ENCODE data around the gene FEN1.

The FEN1 gene

GRCh38 chr11:61747192-61747966 lies 45.3 kb upstream of the FEN1 start:
- no peaks in the 10 kb centered on the region for H3F3A ChIP-seq (ENCODE audit: control insufficient read depth, insufficient read depth)
- H3K4me2 ChIP-seq (ENCODE audit: low read length): no peak overlapping the region
- no peaks in the 10 kb centered on the region for H3K4me1 ChIP-seq (ENCODE audit: control insufficient read depth, low read length)
- H4K20me1 ChIP-seq (ENCODE audit: control insufficient read depth, insufficient read depth, low read depth, low read length): no peaks in the 10 kb centered on the region
- H3K27me3 ChIP-seq (ENCODE audit: control insufficient read depth, low read length): peaks cover 24% of the 10 kb centered on the region
- H3K36me3 ChIP-seq (ENCODE audit: control insufficient read depth, low read length): no peaks in the 10 kb centered on the region
- no peak overlapping the region for H3K27ac ChIP-seq (ENCODE audit: low read depth, low read length)
- TF ChIP-seq EZH2phosphoT487 (IDR thresholded peaks at IDR 0.05; ENCODE audit: borderline replicate concordance, low read length): no peak
- peak; percentile 96 for TF ChIP-seq CTCF (IDR thresholded peaks at IDR 0.05; ENCODE audit: low read depth, low read length, poor library complexity, severe bottlenecking)
- H3K9me2 ChIP-seq (replicated peaks; ENCODE audit: control insufficient read depth, low read length): no peaks in the 10 kb centered on the region
- H3K79me2 ChIP-seq (ENCODE audit: control insufficient read depth, low read length): no peaks in the 10 kb centered on the region
- H3K4me3 ChIP-seq (ENCODE audit: low read length): no peak overlapping the region
- H3K9me3 ChIP-seq (ENCODE audit: control insufficient read depth, insufficient read depth, low read length): no peaks in the 10 kb centered on the region

GRCh38 chr11:61747967-61748285 lies 44.8 kb upstream of the FEN1 start:
- Histone ChIP-seq H3K27me3 (ENCODE audit: control insufficient read depth, low read length) (peaks cover 28% of the 10 kb centered on the region), H3K4me1 (ENCODE audit: control insufficient read depth, low read length) (no peaks in the 10 kb centered on the region), H3K4me3 (ENCODE audit: low read length) (no peak overlapping the region), H3K9me2 (replicated peaks; ENCODE audit: control insufficient read depth, low read length) (no peaks in the 10 kb centered on the region), H3F3A (ENCODE audit: control insufficient read depth, insufficient read depth) (no peaks in the 10 kb centered on the region), H3K4me2 (ENCODE audit: low read length) (no peak overlapping the region), H3K27ac (ENCODE audit: low read depth, low read length) (no peak overlapping the region), H3K36me3 (ENCODE audit: control insufficient read depth, low read length) (no peaks in the 10 kb centered on the region), H3K9me3 (ENCODE audit: control insufficient read depth, insufficient read depth, low read length) (no peaks in the 10 kb centered on the region), H3K79me2 (ENCODE audit: control insufficient read depth, low read length) (no peaks in the 10 kb centered on the region), H4K20me1 (ENCODE audit: control insufficient read depth, insufficient read depth, low read depth, low read length) (no peaks in the 10 kb centered on the region)
- TF ChIP-seq CTCF (IDR thresholded peaks at IDR 0.05; ENCODE audit: low read depth, low read length, poor library complexity, severe bottlenecking) (peak; percentile 57), EZH2phosphoT487 (IDR thresholded peaks at IDR 0.05; ENCODE audit: borderline replicate concordance, low read length) (no peak)

GRCh38 chr11:61749591-61750217 lies 43.0 kb upstream of the FEN1 start:
- Histone ChIP-seq H3K4me3 (ENCODE audit: low read length) (no peak overlapping the region), H3K4me2 (ENCODE audit: low read length) (no peak overlapping the region)

More at GRCh38 chr11:61749591-61750217, 43.0 kb upstream of the FEN1 start:
- no peaks in the 10 kb centered on the region for H4K20me1 ChIP-seq (ENCODE audit: control insufficient read depth, insufficient read depth, low read depth, low read length)
- TF ChIP-seq EZH2phosphoT487 (IDR thresholded peaks at IDR 0.05; ENCODE audit: borderline replicate concordance, low read length): no peak
- TF ChIP-seq CTCF (IDR thresholded peaks at IDR 0.05; ENCODE audit: low read depth, low read length, poor library complexity, severe bottlenecking): no peak
- no peaks in the 10 kb centered on the region for H3K79me2 ChIP-seq (ENCODE audit: control insufficient read depth, low read length)
- no peaks in the 10 kb centered on the region for H3K36me3 ChIP-seq (ENCODE audit: control insufficient read depth, low read length)
- H3K27ac ChIP-seq (ENCODE audit: low read depth, low read length): no peak overlapping the region
- peaks cover 39% of the 10 kb centered on the region for H3K27me3 ChIP-seq (ENCODE audit: control insufficient read depth, low read length)
- H3K9me3 ChIP-seq (ENCODE audit: control insufficient read depth, insufficient read depth, low read length): no peaks in the 10 kb centered on the region
- H3K4me1 ChIP-seq (ENCODE audit: control insufficient read depth, low read length): no peaks in the 10 kb centered on the region
- H3K9me2 ChIP-seq (replicated peaks; ENCODE audit: control insufficient read depth, low read length): no peaks in the 10 kb centered on the region
- no peaks in the 10 kb centered on the region for H3F3A ChIP-seq (ENCODE audit: control insufficient read depth, insufficient read depth)
